NT2/D1 (cell line): ENCODE results near the gene TEKT5.

Experiments
- DNase-seq: peaks from one replicate; pipeline ENCODE4 v3.0.0-alpha.2; 2011; ENCODE audit warnings: low read depth, low spot score
- H3K27me3 ChIP-seq: 2 replicates; pipeline ENCODE4 v1.6.0; 2011; ENCODE audit warnings: mild to moderate bottlenecking; ENCODE audit not compliant: insufficient read length, insufficient read depth
- H3K36me3 ChIP-seq: 2 replicates; pipeline ENCODE4 v1.6.1; 2011; ENCODE audit warnings: mild to moderate bottlenecking, low read length, mixed read lengths; ENCODE audit not compliant: insufficient read depth, insufficient read length
- H3K4me1 ChIP-seq: 2 replicates; pipeline ENCODE4 v1.5.1; 2011; ENCODE audit not compliant: insufficient read depth, insufficient read length
- H3K4me3 ChIP-seq: 2 replicates; pipeline ENCODE4 v1.5.1; 2011; ENCODE audit warnings: low read depth; ENCODE audit not compliant: insufficient read length
- H3K9ac ChIP-seq: 2 replicates; pipeline ENCODE4 v1.6.0; 2011; ENCODE audit warnings: low read depth; ENCODE audit not compliant: insufficient read length
- H3K9me3 ChIP-seq: 2 replicates; pipeline ENCODE4 v1.5.1; 2011; ENCODE audit warnings: mild to moderate bottlenecking, low read length; ENCODE audit not compliant: insufficient read depth
- SUZ12 ChIP-seq: IDR thresholded peaks from 2 replicates; pipeline ENCODE4 v1.6.1; 2011; ENCODE audit not compliant: insufficient read length, insufficient read depth; ENCODE audit errors: extremely low read depth
- YY1 ChIP-seq: IDR thresholded peaks from 2 replicates; pipeline ENCODE4 v1.6.1; 2011; ENCODE audit not compliant: insufficient read length, insufficient read depth
- ZNF274 ChIP-seq: IDR thresholded peaks from 2 replicates; pipeline ENCODE4 v1.6.1; 2011; ENCODE audit warnings: mild to moderate bottlenecking, low read depth, low read length

The TEKT5 gene

GRCh38 chr16:10738231-10739077, 43.7 kb upstream of the TEKT5 start:
- DNase-seq = peak; percentile 42
- Histone ChIP-seq H3K27me3 (no peaks in the 10 kb centered on the region), H3K9ac (no peak overlapping the region), H3K4me3 (no peak overlapping the region), H3K4me1 (peaks cover 2% of the 10 kb centered on the region), H3K36me3 (no peaks in the 10 kb centered on the region), H3K9me3 (peaks cover 7% of the 10 kb centered on the region)
- TF ChIP-seq ZNF274 (no peak), YY1 (no peak), SUZ12 (no peak)

GRCh38 chr16:10737068-10737625, 42.4 kb upstream of the TEKT5 start:
- Histone ChIP-seq H3K9me3 (peaks cover 13% of the 10 kb centered on the region), H3K27me3 (no peaks in the 10 kb centered on the region), H3K36me3 (no peaks in the 10 kb centered on the region), H3K4me1 (peaks cover 2% of the 10 kb centered on the region), H3K9ac (peak overlapping the region; percentile 17), H3K4me3 (no peak overlapping the region)
- DNase-seq = peak; percentile 56
- no peak for TF ChIP-seq YY1
- TF ChIP-seq ZNF274 = no peak
- TF ChIP-seq SUZ12 = no peak

- DNase-seq = no peak
- TF ChIP-seq ZNF274 (no peak), YY1 (no peak), SUZ12 (no peak)
- H3K9ac ChIP-seq = no peak overlapping the region
- no peaks in the 10 kb centered on the region for H3K27me3 ChIP-seq
- peaks cover 2% of the 10 kb centered on the region for H3K4me1 ChIP-seq
- H3K4me3 ChIP-seq = no peak overlapping the region
- no peaks in the 10 kb centered on the region for H3K36me3 ChIP-seq
- H3K9me3 ChIP-seq = peaks cover 13% of the 10 kb centered on the region
These were observed 37.1 kb upstream of the TEKT5 start for GRCh38 chr16:10731790-10732189.

DNA sequence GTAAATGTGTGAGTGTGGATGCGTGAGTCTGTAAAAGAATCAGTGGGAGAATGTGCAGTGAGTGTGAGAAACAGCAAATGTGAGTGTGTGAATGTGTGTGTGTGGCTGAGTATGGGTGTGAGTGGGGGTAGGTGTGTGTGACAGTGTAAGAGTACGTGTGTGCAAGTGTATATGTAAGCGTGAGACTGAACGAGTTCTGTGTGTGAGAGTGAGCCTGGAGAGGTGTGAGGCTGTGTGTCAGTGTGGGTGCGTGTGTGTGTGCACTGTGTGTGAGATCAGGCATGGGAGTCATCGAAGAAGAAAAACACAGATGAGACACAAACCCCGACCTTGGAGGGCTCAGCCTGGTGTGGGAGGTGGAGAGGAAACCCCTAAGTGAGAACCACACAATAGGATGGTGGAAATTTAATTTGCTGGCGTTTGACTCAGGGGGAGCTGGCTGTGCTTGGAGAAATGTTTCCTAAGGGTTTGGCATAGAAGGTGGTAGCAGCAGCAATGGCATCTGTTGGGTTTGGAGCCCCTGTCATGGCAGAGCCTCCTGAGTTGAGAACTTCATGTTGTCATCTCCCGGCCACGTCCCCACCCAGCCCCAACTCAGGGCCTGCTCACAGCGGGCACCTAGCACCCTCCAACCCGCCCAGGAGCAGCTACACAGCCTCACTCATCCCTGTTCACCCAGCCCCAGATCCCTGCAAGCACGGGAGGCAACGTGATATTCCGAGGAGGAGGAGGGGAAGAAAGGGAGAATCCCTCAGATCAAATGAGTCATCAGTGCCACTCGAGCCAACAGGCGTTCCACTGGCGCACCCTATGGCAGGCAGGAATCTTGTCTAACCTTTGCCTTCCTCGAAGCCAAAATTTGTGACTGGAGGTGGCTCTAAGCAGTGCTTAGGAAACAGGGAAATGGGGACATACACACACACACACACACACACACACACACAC, 34.6 kb upstream of the TEKT5 start:
- no peak overlapping the region for H3K9ac ChIP-seq
- no peak for DNase-seq
- H3K4me1 ChIP-seq = peaks cover 2% of the 10 kb centered on the region
- no peak for TF ChIP-seq ZNF274
- no peak for TF ChIP-seq YY1
- TF ChIP-seq SUZ12 = no peak
- H3K27me3 ChIP-seq = no peaks in the 10 kb centered on the region
- no peaks in the 10 kb centered on the region for H3K36me3 ChIP-seq
- no peak overlapping the region for H3K4me3 ChIP-seq
- H3K9me3 ChIP-seq = peaks cover 13% of the 10 kb centered on the region

DNA sequence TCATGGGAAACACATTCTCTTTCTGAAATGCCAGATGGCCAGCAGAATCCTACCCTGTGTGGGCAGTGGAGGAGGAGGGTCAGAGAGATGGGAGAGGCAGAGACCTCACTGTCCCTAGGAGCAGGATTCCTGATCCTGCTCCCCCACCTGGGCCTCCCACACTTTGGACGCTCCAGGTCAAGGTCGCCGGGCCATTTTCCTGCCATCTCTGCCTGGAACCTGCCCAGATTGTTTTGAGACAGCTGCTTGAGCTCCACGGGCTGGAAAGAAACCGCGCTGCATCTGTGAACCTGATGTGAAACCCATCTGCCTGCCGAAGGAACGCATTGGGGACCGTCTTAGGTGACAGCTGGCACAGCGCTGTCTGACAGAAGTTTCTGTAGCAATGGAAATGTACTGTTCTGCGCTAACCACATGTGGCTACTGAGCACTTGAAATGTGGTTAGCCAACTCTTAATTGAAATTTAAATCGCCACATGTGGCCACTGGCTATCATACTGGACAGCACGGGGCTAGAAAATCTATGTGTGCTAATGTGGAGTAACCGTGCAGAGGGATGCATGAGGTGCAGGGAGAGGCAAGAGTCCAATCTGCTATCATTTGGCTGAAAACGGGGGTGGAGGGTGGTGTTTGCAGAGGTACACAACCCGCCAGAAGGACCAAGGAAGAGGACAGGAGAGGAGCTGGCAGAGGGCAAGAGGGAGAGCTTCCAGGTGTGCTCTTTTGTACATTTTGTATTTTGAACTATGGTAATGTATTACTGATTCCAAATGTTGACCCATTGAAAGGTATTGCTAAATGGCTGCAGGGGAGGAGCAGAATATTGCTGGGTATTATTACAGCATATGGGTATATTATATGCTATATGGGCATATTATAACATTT, 33.5 kb upstream of the TEKT5 start:
- Histone ChIP-seq H3K36me3 (no peaks in the 10 kb centered on the region), H3K4me3 (no peak overlapping the region), H3K27me3 (no peaks in the 10 kb centered on the region), H3K9ac (peak overlapping the region; percentile 5), H3K4me1 (peaks cover 2% of the 10 kb centered on the region), H3K9me3 (peaks cover 4% of the 10 kb centered on the region)
- DNase-seq = no peak
- TF ChIP-seq YY1 = no peak
- no peak for TF ChIP-seq ZNF274
- no peak for TF ChIP-seq SUZ12

DNA sequence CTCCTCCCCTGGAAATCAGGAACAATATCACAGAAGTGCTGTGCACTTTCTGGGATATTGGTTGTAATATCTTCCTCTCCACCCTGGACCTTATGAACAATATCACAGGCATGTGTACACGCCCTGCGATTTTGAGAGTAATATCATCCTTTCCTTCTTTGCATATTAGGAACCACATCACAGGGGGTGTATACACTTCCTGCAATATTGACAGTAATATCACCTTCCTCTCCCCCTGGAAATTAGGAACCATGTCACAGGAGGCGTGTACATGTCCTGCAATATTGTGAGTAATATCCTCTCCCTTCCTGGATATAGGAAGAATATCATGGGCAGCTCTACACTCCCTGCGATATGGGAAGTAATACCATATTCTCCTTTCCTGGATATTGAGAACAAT, 14.2 kb upstream of the TEKT5 start:
- no peaks in the 10 kb centered on the region for H3K36me3 ChIP-seq
- TF ChIP-seq ZNF274 = no peak
- no peak for TF ChIP-seq YY1
- no peak for TF ChIP-seq SUZ12
- H3K4me3 ChIP-seq = no peak overlapping the region
- no peaks in the 10 kb centered on the region for H3K27me3 ChIP-seq
- no peak overlapping the region for H3K9ac ChIP-seq
- H3K4me1 ChIP-seq = no peaks in the 10 kb centered on the region
- no peak for DNase-seq
- peaks cover 17% of the 10 kb centered on the region for H3K9me3 ChIP-seq
